Hippocampal formation (tissue), 2 donors: ENCODE measurements around the gene PTPRM.

Source experiments
- DNase-seq, 2 donors: peaks; one replicate each; lab custom pipeline; 2025; lab: John Stamatoyannopoulos, UW

Gene PTPRM

DNA sequence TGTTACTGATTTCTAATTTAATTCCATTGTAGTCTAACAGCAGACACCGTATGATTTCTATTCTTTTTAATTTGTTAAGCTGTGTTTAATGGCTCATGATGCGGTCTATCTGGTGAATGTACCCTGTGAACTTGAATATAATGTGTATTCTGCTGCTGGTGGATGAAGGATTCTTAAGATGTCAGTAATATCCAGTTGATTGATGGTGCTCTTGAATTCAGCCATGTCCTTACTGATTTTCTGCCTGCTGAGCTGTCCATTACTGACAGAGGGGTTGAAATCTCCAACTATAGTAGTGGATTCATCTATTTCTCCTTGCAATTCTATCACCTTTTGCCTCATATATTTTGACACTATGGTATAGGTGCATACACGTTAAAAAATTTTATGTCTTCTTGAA lies 668.8 kb downstream of the PTPRM start:
- no peak for DNase-seq

DNA sequence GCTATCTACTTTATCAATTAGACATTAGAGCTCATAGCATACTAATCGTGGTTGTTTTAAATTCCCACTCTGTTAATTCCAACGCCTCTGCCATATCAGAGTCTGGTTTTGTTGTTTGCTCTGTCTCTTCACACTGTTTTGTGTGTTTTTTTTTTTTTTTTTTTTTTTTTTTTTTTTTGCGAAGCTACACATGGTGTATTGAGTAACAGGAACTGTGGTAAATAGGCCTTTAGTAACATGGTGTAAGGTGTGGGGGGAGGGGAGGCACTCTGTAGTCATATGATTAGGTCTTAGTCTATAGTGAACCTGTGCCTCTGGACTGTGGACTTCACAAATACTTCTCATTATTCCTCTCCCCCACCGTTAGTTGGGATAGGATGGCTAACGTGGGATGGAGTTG lies 671.4 kb downstream of the PTPRM start:
- no peak for DNase-seq

DNA sequence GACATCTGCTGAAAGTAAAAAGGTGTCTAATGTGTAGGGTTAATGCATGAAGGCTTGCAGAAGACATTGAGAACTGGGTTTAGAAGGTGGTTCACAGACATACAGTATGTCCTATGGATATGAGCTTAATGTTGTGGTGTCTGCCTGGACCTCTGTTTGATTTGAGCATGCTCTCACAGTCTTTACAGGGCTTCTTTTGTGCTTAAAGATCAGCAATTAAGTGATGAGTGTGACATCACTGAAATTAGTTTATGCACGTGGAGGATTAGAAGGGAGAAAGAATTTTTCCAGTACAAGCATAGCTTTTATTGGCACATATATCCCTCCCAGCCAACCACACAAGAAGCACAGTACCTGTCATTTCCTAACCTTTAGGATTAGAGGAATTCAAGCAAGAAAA lies 674.6 kb downstream of the PTPRM start:
- DNase-seq, result no peak

DNA sequence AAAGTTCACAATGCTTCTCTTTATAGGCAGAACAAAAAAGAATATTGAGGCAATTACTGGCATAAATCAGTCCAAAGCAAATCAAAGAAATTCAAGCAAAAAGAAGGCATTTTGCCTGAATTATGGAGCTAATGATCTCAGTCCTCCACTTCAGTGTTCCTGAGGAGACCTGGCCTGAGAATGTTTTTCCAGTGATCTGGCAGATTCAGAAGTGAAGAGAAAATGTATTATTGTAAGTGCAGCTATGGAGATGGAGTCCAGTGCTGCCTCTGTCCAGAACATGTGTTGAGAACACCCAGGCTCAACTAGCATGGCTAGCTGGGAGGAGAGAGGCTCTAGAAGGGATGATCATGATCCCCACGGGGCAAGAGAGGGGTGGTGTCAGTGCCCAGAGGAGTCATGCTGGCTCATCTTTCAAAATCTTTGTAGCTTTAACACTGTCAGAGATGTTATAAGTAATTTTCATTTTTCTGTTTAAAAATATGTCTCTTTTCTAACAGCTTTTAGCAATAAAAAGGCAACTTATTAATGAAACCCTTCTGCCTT lies 675.1 kb downstream of the PTPRM start:
- no peak for DNase-seq

DNA sequence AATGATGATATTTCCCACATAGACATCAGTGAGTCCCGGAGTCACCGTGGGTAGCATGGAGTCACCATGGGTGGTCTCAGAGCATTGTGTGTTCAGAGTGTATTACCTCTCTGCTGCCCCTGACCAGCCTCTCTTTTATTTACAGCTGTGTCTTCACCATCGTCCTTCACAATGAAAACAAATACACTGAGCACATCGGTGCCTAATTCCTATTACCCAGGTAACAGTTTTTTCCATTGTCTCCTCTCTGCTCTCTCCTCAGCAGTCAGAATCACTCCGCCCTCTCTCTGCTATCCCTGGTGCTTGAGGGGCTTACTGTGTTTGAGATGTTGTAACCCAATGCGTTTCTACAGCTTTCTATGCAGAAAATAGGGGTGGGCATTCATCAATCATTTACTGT lies 680.6 kb downstream of the PTPRM start:
- no peak for DNase-seq

DNA sequence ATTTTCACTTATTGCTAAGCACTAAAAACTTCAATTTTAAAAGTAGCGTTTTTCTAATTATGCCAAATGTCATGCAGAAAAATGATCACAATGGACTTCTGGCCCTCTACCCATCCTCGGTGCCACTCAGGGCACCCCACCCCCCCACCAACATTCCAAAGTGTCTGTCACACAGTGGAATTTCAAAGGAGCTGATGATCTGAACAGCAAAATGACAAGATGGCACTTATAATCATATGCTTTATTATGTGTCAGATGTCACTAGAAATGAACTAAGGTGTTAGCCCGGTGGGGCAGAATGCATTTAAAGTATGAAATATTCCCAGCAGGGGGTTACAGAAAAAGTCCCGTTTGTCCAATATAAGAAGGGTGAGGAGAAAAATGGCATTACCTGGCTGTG lies 681.5 kb downstream of the PTPRM start:
- no peak for DNase-seq

DNA sequence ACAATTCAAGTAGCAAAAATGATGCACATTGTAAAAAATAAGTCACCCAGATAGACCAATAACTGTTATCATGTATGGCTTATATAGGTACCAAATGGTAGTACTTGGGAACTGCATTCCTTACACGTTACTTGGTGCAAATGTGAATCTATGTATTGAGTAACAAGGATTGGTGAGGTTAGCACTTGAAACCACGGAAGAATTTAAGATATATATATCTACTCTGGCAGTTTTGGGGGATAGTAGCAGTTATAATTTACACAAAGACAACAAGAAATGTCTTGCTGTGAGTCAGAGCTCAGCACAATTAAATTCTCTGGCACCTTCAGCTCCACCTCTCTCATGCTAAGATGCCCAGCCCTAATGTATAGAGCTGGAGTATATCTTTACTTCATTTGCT lies 682.7 kb downstream of the PTPRM start:
- no peak for DNase-seq

DNA sequence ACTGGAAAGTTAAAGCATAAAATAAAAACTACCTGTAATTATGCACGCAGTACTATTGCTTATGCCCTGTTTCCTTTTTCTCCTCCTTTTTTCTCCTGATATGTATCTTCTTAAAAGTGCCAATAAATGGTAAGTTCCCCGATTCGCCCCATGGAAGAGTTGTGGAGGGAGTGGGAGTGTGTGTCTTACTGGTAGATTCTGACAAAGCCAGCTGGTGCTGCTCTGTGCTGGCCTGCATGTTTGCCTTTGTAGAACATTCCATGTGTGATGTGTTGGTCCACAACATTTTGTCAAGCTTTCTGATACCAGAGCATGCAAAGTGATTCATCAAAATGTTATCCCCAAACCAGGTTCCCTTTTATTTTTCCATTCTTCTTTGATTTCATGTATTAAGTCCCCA lies 685.3 kb downstream of the PTPRM start:
- DNase-seq, result no peak

DNA sequence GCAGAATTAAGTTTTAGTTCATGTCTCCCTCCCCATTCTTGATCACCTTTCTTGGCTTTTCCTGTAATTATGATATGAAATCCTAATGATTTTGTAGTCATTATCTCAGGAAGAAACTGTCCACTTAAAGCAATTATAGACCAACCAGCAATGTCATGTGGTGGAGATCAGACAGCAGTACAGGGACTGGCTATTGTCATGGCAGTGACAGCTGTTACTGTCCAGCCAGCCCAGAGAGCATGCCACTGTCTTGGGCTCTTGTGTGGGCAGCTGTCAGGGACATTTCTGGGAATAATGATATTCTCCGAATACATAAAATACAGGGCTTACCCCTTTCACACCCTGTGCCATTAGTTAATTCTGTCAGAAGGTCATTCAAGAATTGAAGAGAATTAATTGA lies 686.8 kb downstream of the PTPRM start:
- DNase-seq, result no peak

DNA sequence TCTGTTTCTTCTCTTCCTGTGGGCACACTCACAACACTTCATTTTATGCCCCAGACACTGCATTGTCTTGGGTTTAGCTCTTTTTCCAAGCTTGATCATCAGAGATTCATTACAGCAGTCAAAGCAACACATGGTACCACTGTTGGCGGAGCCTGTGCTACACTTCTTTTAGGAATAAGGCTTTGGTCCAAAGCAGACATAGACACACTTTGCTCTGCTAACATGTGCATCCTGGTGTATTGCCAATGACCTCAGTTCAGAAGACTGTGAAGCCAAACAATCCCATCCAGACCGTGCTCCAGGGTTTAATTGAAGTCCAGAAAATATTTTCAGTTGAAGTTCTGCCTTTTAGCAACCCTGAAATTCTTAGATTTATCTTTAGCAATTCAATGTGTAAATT lies 687.5 kb downstream of the PTPRM start:
- no peak for DNase-seq

DNA sequence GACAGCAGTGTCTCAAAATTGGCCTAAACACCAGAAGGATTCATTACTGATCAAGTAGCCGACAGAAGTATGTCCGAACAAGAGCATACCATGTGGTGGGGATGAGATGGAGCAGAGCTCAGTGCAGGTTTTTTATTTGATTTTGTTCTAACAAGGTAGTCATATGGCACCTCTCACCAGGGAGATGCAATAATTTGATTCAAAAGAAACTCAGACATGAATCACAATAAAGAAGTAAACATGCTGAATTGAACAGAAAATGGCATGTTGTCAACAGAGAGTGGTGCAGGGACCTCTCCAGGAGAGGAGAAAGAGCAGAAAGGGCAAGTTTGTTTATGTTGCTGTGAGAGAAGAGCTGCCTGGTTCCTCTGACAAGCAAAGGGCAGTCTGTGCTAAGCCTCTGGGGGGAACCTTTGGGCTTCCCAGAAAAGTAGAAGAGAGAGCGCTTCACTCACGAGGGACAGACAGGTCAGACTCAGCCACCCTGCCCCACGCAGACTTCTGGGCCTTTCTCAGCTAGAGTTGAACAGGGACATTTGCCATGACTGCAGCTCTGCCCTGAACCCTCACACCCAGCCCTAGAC lies 690.8 kb downstream of the PTPRM start:
- no peak for DNase-seq

DNA sequence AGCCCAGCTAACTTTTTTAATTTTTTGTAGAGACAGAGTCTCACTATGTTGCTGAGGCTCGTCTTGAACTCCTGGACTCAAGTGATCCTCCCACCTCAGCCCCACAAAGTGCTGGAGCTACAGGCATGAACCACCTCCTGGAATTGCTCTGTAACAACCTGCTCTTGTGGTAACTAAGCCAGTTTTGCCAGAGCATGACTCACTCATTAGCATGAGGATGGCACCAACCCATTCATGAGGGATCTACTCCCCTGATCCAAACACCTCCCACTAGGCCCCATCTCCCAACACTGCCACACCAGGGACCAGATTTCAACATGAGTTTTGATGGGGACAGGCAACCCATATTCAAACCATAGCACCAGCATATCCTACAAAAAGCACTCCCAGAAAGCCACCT lies 693.2 kb downstream of the PTPRM start:
- DNase-seq, result no peak

DNA sequence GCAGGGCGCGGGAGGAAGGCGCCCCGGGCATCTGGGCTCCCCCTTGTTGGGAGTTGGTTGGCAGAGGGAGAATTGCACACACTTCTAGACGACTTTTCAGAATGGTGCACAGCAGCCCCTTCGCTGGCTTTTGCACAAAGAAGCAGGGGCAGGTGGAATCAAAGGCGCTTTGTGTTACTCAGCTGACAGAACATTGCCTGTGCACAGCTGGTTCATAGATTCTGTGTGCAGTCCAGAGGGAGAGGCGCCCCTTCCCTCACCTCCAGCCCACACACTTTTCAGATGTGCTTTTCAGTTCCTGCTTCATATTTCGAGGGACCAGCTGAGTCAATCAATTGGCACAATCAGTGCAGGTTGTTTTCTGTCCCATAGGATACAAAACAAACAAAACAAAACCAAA lies 693.7 kb downstream of the PTPRM start:
- no peak for DNase-seq

DNA sequence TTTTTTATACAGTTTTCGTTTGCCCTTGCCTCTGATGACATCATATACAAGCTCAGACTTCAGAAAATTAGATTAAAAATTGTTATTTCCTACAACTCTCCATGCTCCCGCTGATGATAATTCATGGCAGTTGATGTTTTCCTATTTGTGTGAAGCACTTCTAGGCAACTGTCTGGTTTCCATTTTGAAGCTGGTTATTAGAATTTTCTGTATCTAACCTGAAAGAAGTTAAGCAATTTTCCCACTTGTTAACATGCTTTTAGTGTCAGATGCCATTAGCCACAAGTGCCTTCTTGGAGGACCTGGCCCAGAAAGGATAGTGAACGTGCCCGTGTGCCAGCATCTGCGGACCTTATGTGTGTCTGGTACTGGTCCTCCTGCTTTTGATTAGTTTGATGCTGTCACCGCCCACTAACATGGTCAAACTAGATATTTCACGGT lies 694.6 kb downstream of the PTPRM start:
- DNase-seq, result no peak

DNA sequence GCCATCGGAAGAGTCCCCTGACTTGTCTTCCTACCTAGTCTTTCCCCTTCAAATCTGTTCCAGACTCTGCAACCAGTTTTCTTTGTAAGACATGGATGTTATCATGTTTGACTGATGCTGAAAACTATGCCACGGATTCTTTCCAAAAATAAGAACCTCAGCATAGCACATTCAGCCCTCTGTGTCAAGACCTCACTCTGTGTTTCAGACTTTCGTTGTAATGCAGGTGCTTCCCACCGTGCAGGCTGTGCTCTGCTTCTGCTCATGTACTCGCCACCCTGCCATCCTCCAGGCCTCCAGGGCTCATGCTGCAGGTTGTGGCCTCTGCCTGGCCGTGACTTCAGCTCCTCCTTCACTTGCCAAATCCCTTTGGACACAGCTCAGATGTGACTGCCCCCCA lies 695.1 kb downstream of the PTPRM start:
- DNase-seq, result no peak

DNA sequence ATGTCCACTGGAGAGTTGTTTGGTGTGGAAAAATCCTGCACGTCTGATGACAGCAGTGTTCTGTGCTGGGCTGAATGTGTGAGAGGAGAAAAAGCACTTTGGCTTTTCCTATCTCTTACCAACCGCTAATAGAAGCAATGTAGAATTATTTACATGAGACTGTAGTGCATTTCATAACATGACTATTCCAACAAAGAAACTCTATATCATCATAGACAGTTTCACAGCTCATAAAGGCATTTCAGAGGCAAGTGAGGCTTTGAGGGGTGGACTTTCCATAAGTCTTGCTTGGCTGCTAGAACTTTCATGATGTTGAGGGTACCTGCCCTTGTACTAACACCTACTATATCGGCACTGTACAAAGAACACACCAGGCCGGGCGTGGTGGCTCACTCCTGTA lies 697.0 kb downstream of the PTPRM start:
- no peak for DNase-seq

DNA sequence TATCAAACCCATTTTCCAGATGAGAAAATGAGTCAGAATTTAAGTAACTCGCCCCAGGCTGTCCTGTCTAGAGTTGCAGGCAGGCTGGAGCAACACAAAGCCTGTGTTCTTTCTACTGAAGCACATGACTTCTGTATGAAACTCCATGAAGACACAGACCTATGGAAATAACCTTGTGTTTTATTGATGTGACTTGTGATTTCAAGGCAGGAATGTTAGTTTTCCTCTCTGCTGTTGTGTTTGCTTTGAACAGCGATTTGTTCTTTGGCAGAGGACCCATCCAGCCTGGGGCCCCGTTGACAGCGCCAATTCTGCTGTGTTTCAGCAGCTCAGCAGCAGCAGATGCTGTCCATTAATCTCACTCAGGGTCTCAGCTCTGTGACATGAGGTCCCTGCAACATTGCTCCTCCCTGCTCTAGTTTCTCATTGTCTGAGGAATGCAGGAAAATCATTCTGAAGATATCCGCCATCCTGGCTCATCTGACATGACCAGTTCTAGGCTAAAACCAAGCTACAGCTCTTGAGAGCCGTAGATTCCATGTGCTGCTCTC lies 697.8 kb downstream of the PTPRM start:
- DNase-seq, result no peak

DNA sequence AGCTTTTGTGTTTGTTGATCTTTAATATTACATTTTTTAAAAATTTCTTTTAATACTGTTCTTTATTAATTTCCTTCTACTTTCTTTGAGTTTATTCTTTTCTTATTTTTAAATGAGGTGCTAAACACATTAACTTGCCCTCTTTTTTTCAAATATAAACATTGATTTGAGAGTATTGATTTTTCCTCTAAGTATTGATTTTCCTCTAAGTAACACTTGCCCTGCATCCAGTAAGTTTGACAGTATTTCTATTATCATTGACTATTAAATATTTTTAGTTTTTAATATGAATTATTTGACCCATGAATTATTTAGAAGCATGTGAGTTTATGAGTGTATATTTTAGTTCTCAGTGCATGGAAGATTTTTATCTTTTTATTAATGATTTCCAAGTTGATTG lies 705.1 kb downstream of the PTPRM start:
- no peak for DNase-seq

DNA sequence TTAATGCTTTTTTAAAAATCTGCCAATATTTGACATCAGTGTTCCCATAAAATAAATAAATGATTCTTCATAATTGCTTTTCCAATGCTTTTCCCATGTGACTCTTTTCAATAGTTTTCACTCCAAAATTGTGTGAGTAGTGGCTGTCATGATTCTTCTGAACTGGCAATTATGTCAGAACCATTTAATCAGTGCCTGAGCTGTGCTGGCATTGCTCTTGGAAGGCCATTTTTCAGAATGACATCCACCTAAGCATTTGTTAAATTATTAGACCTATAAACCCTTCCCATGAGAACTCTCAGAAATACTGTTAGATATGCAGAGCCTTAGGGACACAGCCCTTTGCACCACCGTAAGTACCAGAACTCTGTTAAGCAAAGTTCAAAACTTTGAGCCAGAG lies 707.3 kb downstream of the PTPRM start:
- no peak for DNase-seq

DNA sequence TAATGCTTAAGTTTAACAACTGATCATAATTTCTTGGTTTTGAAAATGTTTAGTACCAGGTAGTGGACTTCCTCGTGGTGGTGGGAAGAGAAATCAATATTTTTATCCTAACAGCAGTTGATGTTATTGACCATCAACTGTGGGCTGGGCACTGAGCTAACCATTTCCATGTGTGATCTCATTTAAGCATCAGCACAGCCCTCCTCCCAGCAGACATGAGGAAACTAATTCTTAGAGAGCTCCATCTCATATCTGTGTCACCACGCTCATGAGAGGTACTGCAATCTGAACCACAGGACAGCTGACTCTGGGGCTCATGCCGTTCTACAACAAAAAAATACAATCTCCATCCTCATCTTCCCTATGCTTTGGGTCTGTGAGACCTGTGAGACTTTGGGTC lies 709.3 kb downstream of the PTPRM start:
- DNase-seq, result no peak

DNA sequence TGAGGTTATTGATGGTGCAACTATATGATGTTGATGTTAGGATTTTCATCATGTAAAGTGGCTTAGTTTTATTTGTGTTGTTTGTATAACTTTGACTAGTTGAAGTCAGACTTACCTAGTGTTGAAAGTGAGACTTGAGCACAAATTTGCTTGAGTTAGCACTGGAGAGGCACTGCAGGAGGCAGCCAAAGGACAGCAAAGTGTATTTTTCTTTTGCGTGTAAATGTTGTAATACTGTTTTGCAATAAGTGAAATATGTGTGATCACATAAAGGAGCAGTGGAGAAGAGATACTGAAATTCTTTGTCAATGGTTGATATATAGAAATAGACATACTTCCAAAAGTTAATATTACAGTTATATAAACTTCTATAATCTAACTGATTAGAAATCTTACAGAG lies 710.2 kb downstream of the PTPRM start:
- DNase-seq, result no peak

DNA sequence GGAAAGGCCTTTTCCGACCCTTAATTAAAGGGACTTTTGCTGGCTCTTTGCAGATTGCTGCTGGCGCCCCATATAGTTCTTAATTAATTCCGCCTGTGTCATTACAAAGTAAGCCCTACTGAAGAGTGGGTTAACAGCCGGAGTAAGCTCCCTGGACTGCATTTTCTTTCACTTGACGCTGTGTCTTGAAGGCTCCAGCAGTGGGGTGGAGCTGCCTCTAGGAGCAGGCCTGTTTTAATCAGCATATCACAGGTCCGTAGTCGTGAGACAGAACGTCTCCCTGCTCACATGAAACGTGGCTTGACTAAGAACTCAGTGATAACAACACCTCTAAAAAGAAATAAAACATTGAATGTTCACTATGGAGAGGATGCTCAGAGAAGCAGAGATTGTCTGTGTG lies 712.2 kb downstream of the PTPRM start:
- no peak for DNase-seq

DNA sequence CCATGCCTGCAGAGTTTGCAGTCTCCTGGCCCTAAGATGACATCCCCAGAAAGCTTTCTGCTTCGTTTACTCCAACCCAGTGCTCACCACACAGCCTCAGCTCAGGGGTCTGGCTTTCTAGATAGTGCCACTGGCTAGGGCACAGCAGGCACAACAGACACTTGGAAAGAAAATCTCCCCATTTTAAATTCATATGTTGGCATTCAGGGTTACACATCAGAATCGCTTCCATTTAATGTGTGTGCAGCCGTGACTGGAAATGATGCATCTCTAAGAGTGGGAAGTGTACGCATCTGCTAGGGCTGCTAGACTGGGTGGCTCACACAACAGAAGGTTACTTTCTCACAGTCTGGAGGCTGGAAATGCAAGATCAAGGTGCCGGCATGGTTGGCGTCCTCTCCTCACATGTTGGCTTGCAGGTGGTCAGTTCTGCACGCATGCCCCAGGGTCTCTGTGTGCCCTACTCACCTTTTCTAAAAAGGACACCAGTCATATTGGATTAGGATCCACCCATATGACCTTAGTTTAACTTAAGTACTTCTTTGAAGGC lies 712.7 kb downstream of the PTPRM start:
- DNase-seq, result no peak
